HepG2 (cell line): ENCODE data around the gene ITGB7. TPM values are rescaled to one million over a fixed set of nuclear protein-coding genes. Genes with fewer than 3 reads are reported as not detected.

Source experiments
- EP300 ChIP-seq, 3 experiments: sonication (generic) in 1 of 3; formaldehyde crosslinking in 1 of 3; IDR thresholded peaks; 2 replicates each; pipeline versions ENCODE4 v1.5.1 to v1.6.1; 2011 to 2020; ENCODE audit warnings: low read depth in 2 of 3, low read length in 2 of 3, borderline replicate concordance in 1 of 3, improper control_type of control experiment in 1 of 3, mild to moderate bottlenecking in 1 of 3, missing genetic modification reagents in 1 of 3, moderate library complexity in 1 of 3
- ERF ChIP-seq: IDR thresholded peaks from 2 replicates; pipeline ENCODE4 v1.6.1; 2018; ENCODE audit warnings: missing biosample characterization, missing genetic modification reagents
- FOSL2 ChIP-seq: sonication (generic); formaldehyde crosslinking; IDR thresholded peaks from 2 replicates; pipeline ENCODE4 v1.4.0; 2020; ENCODE audit warnings: missing genetic modification reagents
- GPN1 ChIP-seq: sonication (generic); formaldehyde crosslinking; IDR thresholded peaks from 2 replicates; pipeline ENCODE4 v1.5.1; 2020; ENCODE audit warnings: missing genetic modification reagents, borderline replicate concordance
- HHEX ChIP-seq: IDR thresholded peaks from 2 replicates; pipeline ENCODE4 v1.6.1; 2016; ENCODE audit warnings: control low read depth
- HIC2 ChIP-seq: sonication (generic); formaldehyde crosslinking; IDR thresholded peaks from 2 replicates; pipeline ENCODE4 v1.9.0; 2022; ENCODE audit warnings: low read depth, missing genetic modification reagents
- HOXA5 ChIP-seq: sonication (generic); formaldehyde crosslinking; IDR thresholded peaks from 2 replicates; pipeline ENCODE4 v1.4.0; 2020; ENCODE audit warnings: missing genetic modification reagents
- KLF16 ChIP-seq, 2 experiments: sonication (generic) in 1 of 2; formaldehyde crosslinking in 1 of 2; IDR thresholded peaks; 2 replicates each; pipeline versions ENCODE4 v1.6.1 to v1.8.0; 2016 to 2023; ENCODE audit warnings: missing genetic modification reagents in 2 of 2, missing compliant biosample characterization in 1 of 2
- MAX ChIP-seq: IDR thresholded peaks from 2 replicates; pipeline ENCODE4 v1.6.1; 2012; ENCODE audit warnings: inconsistent platforms
- MED1 ChIP-seq: sonication (generic); formaldehyde crosslinking; IDR thresholded peaks from 2 replicates; pipeline ENCODE4 v1.4.0; 2020; ENCODE audit warnings: missing genetic modification reagents
- NFIC ChIP-seq: IDR thresholded peaks from 2 replicates; pipeline ENCODE4 v1.6.1; 2012; ENCODE audit warnings: mild to moderate bottlenecking, low read length, inconsistent platforms
- NFYB ChIP-seq: sonication (generic); formaldehyde crosslinking; IDR thresholded peaks from 2 replicates; pipeline ENCODE4 v1.4.0; 2020; ENCODE audit warnings: missing genetic modification reagents
- NR2F2 ChIP-seq: IDR thresholded peaks from 2 replicates; pipeline ENCODE4 v1.6.1; 2012; ENCODE audit warnings: low read depth, inconsistent platforms, borderline replicate concordance
- NR3C1 ChIP-seq: sonication (generic); formaldehyde crosslinking; IDR thresholded peaks from 2 replicates; pipeline ENCODE4 v1.4.0; 2020; ENCODE audit warnings: missing genetic modification reagents
- NRL ChIP-seq: sonication (generic); formaldehyde crosslinking; IDR thresholded peaks from 2 replicates; pipeline ENCODE4 v1.5.0; 2020; ENCODE audit warnings: missing genetic modification reagents, mild to moderate bottlenecking, moderate library complexity, borderline replicate concordance
- PHF5A ChIP-seq: IDR thresholded peaks from one replicate; pipeline ENCODE4 v1.6.1; 2018; ENCODE audit warnings: low read depth, missing genetic modification reagents; ENCODE audit not compliant: unreplicated experiment
- RARA ChIP-seq: IDR thresholded peaks from 2 replicates; pipeline ENCODE4 v1.6.1; 2016; ENCODE audit warnings: missing genetic modification reagents, missing compliant biosample characterization
- SALL1 ChIP-seq: sonication (generic); formaldehyde crosslinking; IDR thresholded peaks from 2 replicates; pipeline ENCODE4 v1.8.0; 2022; ENCODE audit warnings: mild to moderate bottlenecking, missing genetic modification reagents
- SMC3 ChIP-seq: IDR thresholded peaks from 2 replicates; pipeline ENCODE4 v1.6.1; 2011; ENCODE audit warnings: low read length, improper control_type of control experiment
- SRSF4 ChIP-seq: fragments of 200-400 bp; formaldehyde crosslinking; IDR thresholded peaks from one replicate; pipeline ENCODE4 v1.6.1; 2018; ENCODE audit warnings: mild to moderate bottlenecking, low read depth, low read length, moderate library complexity; ENCODE audit not compliant: poor library complexity, severe bottlenecking
- TEAD3 ChIP-seq: optimal IDR thresholded peaks from 2 replicates; pipeline ENCODE3; 2016; ENCODE audit warnings: borderline replicate concordance
- TRIM24 ChIP-seq: sonication (generic); formaldehyde crosslinking; IDR thresholded peaks from 2 replicates; pipeline ENCODE4 v1.8.0; 2022; ENCODE audit warnings: mild to moderate bottlenecking, missing genetic modification reagents
- ZC3H4 ChIP-seq: sonication (generic); formaldehyde crosslinking; IDR thresholded peaks from 2 replicates; pipeline ENCODE4 v1.4.0; 2020; ENCODE audit warnings: missing genetic modification reagents, borderline replicate concordance
- ZMYM2 ChIP-seq: sonication (generic); formaldehyde crosslinking; IDR thresholded peaks from 2 replicates; pipeline ENCODE4 v1.8.0; 2022; ENCODE audit warnings: mild to moderate bottlenecking, missing genetic modification reagents
- ZNF232 ChIP-seq: sonication (generic); formaldehyde crosslinking; IDR thresholded peaks from 2 replicates; pipeline ENCODE4 v1.4.0; 2020; ENCODE audit warnings: missing genetic modification reagents, borderline replicate concordance
- ZNF263 ChIP-seq: sonication (generic); formaldehyde crosslinking; IDR thresholded peaks from 2 replicates; pipeline ENCODE4 v1.4.0; 2020; ENCODE audit warnings: missing genetic modification reagents
- ZNF331 ChIP-seq: sonication (generic); formaldehyde crosslinking; IDR thresholded peaks from 2 replicates; pipeline ENCODE4 v1.4.0; 2020; ENCODE audit warnings: missing genetic modification reagents
- ZNF501 ChIP-seq: sonication (generic); formaldehyde crosslinking; IDR thresholded peaks from 2 replicates; pipeline ENCODE4 v1.5.1; 2020; ENCODE audit warnings: mild to moderate bottlenecking, moderate library complexity, missing genetic modification reagents
- ZNF652 ChIP-seq: IDR thresholded peaks from 2 replicates; pipeline ENCODE4 v1.6.1; 2016; ENCODE audit warnings: low read depth, borderline replicate concordance
- ZNF83 ChIP-seq: sonication (generic); formaldehyde crosslinking; IDR thresholded peaks from 2 replicates; pipeline ENCODE4 v1.4.0; 2020; ENCODE audit warnings: missing genetic modification reagents, mild to moderate bottlenecking, borderline replicate concordance
- ZSCAN20 ChIP-seq: sonication (generic); formaldehyde crosslinking; IDR thresholded peaks from 2 replicates; pipeline ENCODE4 v1.4.0; 2020; ENCODE audit warnings: missing genetic modification reagents, mild to moderate bottlenecking, borderline replicate concordance
- polyA plus RNA-seq, 8 experiments: library from polyadenylated mRNA; depleted of rRNA in 3 of 8; stranded (reverse) in 7 of 8; unstranded in 1 of 8; fragments of >200 nt; fragmentation: Illumina TruSeq in 4 of 8; extraction: Trizol in 4 of 8; gene quantifications; 2 replicates each; pipeline versions ENCODE4 v1.2.1 to v1.2.3, GENCODE V29; 2011 to 2016; ENCODE audit warnings: low read depth in 4 of 8, missing spikeins in 1 of 8, mixed read lengths in 1 of 8; ENCODE audit not compliant: insufficient read depth in 1 of 8
- total RNA-seq, 5 experiments: library from RNA; depleted of rRNA; stranded (reverse); fragments of >200 nt; fragmentation: Illumina TruSeq; extraction: Trizol; gene quantifications; 2 replicates each; pipeline ENCODE4 v1.2.3, GENCODE V29; 2016; ENCODE audit warnings: low read depth in 1 of 5

ITGB7 gene
- total and polyA plus RNA-seq, 2 of the 13 experiments (the other 11 are each of a cell fraction or from before 2014, with no cell fraction given), result 0.16 to 0.18 TPM

- TF ChIP-seq MED1 (CRISPR knock-in tag), result peak; percentile 76
- TF ChIP-seq EP300 (IDR thresholded peaks at IDR 0.05; ENCODE audit: low read depth in 2 of 2, low read length in 2 of 2), result peak in 1 of 2 experiments; percentile 34; a peak in 1 of 4 replicates
- no peak; the same call in 1 of the 2 replicates for TF ChIP-seq EP300 (CRISPR knock-in tag; IDR thresholded peaks at IDR 0.05; ENCODE audit: borderline replicate concordance)
- no peak for TF ChIP-seq ZNF83 (CRISPR knock-in tag)
- no peak for TF ChIP-seq PHF5A (CRISPR knock-in tag)
- TF ChIP-seq TEAD3, result peak; percentile 76
- no peak for TF ChIP-seq ZNF501 (CRISPR knock-in tag)
- 0 out of 4 replicates have a peak, but pooled peaks of 1 of the 2 experiments have one; percentile 23 for TF ChIP-seq KLF16 (CRISPR knock-in tag; IDR thresholded peaks at IDR 0.05)
- no peak for TF ChIP-seq ZC3H4 (CRISPR knock-in tag)
- peak; percentile 77 for TF ChIP-seq ZMYM2 (CRISPR knock-in tag)
- peak; percentile 55 for TF ChIP-seq NFYB (CRISPR knock-in tag)
- TF ChIP-seq ZNF331 (CRISPR knock-in tag), result peak; percentile 33; the same call in 1 of the 2 replicates
- no peak for TF ChIP-seq GPN1
- TF ChIP-seq FOSL2 (CRISPR knock-in tag), result peak; percentile 66
- no peak for TF ChIP-seq ZNF232 (CRISPR knock-in tag)
- 0 out of 2 replicates have a peak, but pooled peaks have one; percentile 9 for TF ChIP-seq SMC3
- TF ChIP-seq ZNF263 (CRISPR knock-in tag), result no peak
- TF ChIP-seq ERF, result peak; percentile 71; the same call in 1 of the 2 replicates
- no peak for TF ChIP-seq SRSF4
- no peak for TF ChIP-seq NRL (CRISPR knock-in tag)
- TF ChIP-seq TRIM24 (CRISPR knock-in tag), result no peak
- TF ChIP-seq ZNF652 (CRISPR knock-in tag), result peak; percentile 63; the same call in 1 of the 2 replicates
- TF ChIP-seq HHEX (CRISPR knock-in tag), result no peak
- no peak for TF ChIP-seq MAX
- peak; percentile 83 for TF ChIP-seq NR2F2
- TF ChIP-seq HOXA5 (CRISPR knock-in tag), result 0 out of 2 replicates have a peak, but pooled peaks have one; percentile 24
- no peak for TF ChIP-seq NR3C1
- peak; percentile 98 for TF ChIP-seq RARA (CRISPR knock-in tag)
- TF ChIP-seq NFIC, result 0 out of 2 replicates have a peak, but pooled peaks have one; percentile 41
- TF ChIP-seq ZSCAN20 (CRISPR knock-in tag), result no peak
- peak; percentile 88 for TF ChIP-seq SALL1
- TF ChIP-seq HIC2 (CRISPR knock-in tag), result peak; percentile 66; the same call in 1 of the 2 replicates
These were observed 61.4 kb downstream of the ITGB7 start (continued) for GRCh38 chr12:53145383-53146260.
